HG03571 (cell line): Measurements from ENCODE around the gene GID8.
"Not testable (repeated sequence)": the region's sequence is repeated elsewhere in the genome, so short reads cannot be mapped to it uniquely, and the experiment has no call there.

Experiments used
- ATAC-seq: cut with Tn5 transposase; IDR thresholded peaks from one replicate; pipeline ENCODE4 v1.9.1; 2021; ENCODE audit not compliant: unreplicated experiment

Gene GID8

GRCh38 chr20:62921119-62921687 is 16.7 kb upstream of the GID8 start:
- no peak for ATAC-seq

- no peak for ATAC-seq
Measured at GRCh38 chr20:62922451-62922921, 15.5 kb upstream of the GID8 start.

- ATAC-seq = not testable (repeated sequence)
Measured at GRCh38 chr20:62923059-62923668, 14.8 kb upstream of the GID8 start.

- no peak for ATAC-seq
Measured at GRCh38 chr20:62923669-62924441, 14.1 kb upstream of the GID8 start.

DNA sequence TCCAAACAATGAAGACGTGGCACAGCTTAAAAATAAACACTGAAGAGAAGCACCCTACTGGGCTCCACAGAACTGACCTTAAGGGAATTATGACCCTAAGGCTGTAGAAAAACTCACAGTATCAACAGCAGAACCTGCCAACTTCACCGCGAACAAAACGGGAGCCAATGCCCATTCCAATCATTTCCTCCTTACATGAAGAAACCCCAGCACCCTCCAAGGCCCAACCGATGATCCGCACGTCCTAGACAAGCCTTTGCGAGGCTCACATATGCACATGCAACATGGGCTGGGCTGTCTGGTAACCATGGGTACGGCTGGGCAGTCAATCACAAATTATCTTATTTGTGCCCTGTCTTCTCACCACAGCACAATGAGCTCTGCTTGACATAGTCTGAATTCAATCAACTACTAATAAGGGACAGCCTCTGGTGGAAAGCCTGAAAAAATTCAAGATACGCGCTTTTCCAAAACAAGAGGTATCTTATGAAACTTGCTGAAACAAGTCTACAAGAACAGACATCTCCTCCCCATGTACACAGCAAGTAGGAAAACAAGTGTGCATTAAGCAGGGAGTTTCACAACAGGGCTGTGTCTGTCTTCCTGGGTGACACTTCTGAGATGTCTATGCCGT is 13.4 kb upstream of the GID8 start:
- no peak for ATAC-seq

DNA sequence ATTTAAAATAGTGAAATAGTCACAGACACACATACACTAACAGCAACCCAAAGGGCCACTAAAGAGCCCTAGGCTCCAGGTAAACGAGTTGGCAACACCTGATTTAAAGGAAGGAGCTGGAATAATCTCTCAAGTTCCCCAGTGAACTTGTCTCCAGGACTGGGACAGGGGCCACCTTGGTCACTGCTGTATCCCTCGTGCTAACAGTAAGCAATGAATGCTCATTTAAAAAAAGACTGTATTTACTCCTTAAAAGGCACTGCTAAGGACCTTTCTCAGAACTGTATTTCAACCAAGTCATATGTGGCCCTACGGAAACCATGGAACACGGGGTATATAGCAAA is 12.9 kb upstream of the GID8 start:
- ATAC-seq = no peak

DNA sequence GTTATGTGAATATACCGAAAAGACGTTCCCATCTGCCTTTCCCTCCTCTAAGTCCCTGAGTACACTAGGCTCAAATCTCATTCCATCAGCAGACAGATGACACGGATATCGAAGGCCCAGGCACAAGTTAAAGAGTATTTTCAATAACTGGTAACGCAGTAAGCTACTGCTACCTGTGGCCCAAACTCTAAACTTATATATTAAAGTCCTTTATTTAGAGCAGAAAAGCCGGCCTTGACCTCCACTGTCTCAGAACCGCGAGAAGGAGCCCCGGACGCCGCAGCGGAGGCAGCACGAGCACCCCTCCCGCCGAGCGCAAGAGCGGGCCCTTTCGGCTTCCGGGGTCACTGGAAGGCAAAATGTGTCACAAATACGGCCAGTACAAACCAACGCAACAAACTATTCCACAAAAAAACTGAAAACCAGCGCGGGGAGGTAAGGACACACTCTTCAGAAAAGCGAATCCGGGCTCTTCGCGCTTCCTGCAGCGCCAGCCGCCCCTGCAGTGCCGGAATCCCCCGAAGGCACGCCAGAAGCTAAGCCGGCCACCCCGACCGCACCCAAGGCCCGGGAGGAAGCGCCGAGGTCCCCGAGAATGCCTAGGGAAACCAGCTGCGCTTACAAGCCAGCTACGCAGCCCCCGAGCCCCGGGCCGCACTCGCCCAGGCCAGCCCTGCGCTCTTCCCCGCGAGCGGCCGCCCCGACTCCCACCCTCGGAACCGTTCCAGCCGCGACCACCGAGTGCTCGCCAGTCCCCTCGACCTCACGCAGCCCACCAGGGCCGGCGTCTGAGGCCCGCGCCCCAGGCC is 12.3 kb upstream of the GID8 start:
- peak; percentile 11 for ATAC-seq

DNA sequence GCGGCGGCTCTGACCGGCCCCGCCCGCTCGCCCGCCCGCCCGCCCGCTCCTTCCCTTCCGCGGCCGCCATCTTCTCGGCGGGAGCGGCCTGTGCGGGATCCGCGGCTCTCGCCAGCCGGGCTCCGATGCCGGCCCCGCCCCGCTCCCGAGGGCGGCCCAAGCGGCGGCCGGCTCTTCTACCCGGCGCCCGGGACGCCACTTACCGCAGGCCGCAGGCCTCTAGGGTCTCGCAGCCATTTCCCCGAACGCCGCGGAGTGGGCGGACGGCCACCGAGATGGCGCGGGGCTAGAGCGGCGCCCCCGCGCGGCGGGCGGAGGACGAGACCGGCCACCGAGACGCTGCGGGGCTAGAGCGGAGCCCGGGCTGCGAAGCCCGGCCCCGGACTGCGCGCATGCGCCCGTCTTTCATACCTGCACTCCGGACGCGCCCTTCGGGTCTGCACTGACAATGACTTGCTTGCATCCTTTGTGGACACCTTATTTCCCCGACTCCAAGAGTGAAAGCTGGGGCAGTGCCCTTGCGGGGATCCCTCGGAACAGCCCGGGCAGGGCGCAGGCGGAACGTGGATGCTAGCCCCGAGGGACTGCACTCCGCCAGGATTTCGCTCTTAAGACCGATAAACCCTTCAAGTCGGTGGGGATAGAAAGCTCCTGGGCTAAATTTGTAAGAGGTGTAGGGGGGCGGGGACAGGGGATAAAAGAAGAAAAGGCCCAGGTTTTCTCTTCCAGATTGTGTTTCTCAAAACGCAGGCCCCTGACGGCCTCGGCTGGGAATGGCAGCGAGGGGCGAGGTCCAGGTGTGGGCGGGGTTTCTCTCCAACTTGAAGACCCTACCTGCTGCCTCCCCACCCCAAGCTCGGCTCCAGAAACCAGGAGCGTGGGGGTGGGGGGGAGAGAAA is 11.5 kb upstream of the GID8 start, which contains the start of gene DIDO1:
TSS of gene DIDO1 (minus strand) at position 277 of the 899 bp plus-strand sequence.
- peak; percentile 68 for ATAC-seq

- ATAC-seq = no peak
Measured at GRCh38 chr20:62927128-62927705, 10.7 kb upstream of the GID8 start.

DNA sequence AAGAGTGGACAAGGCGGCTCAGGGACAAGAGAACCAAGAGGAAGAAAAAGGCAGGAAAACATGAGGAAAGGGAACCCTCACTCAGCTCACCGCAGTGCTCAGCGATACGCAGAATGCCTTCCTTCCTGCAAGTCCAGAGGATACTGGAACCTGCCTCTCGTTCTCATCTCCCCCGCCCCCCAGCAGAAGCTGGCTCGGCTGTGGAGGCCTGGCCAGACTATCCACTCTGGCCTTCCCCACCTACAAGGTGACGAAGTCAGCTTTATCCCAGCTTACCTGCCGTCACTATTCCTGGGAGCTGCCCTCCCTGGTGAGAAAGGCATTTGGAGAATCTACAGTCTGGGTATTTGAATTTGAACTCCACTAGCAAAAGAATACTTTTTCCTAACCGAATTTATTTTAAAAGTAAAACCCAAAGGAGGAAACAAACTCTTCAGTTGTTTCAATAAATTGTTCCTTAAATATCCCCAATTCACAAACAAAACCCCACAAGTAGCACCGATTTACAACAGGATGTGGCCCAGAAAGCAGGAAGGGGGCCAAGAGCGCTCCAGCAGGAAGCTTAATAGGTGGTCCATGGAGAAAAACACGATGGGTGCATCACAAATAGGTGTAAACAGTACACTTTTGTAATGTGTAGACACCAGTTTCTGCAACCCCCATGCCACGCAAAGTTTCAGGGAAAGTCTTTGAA is 9.6 kb upstream of the GID8 start:
- no peak for ATAC-seq

GRCh38 chr20:62929051-62929538 is 8.9 kb upstream of the GID8 start:
- no peak for ATAC-seq

DNA sequence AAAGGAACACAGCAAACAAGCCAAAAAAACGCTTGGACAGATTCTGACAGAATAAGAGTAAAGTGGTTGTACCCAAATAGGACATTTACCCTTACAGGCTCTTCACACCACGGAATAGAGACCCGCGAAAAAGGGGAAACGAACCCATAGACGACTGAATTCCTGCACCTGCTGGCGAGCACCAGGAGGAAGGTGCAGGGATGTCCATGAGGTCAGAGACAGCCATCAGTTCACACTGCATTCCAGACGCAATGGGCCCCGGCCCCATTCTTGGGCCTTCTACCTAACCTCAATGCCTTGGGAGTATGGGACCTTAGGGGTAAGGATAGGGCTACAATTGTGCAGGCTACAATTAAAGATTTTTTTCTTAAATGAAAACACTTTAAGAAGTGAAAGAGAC is 6.5 kb upstream of the GID8 start:
- ATAC-seq = no peak

DNA sequence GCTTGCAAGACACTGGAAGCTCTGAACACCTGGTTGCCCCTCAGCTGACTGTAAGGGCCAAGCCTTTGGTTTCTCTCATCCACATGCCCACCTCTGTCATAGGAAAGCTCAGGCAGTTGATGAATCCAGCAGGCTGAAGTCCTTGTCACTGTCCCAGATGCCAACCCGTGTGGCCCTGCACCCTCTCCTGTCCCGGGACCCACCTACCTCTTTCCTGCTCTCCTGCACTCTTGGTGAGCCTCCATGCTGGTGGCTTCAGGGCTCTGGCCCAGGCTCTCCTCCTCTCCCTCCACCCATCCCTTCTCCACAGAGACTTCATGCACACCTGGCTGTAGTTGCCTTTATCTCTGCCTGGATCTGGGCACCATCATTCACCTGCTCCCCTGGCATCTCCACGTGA is 4.0 kb upstream of the GID8 start:
- ATAC-seq = no peak

GRCh38 chr20:62935204-62935967 is 2.6 kb upstream of the GID8 start:
- ATAC-seq = no peak

DNA sequence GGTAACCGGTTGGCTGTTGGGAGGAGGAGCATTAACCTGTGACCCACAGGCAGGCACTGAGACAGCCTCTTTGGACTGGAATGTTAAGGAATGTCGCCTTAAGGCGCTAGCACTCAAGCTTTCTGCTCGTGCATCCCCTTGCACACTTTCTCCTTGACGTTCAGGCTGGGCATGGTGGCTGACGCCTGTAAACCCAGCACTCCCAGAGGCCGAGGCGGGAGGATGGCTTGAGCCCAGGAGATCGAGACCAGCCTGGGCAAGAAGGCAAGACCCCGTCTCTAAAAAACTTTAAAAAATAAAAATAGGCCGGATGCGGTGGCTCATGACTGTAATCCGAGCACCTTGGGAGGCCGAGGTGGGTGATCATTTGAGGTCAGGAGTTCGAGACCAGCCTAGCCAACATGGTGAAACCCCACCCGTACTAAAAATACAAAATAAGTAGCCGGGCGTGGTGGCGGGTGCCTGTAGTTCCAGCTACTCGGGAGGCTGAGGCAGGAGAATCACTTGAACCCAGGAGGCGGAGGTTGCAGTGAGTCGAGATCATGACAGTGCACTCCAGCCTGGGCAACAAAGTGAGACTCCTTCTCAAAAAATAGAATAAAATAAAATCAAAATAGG is 1.9 kb upstream of the GID8 start:
- ATAC-seq = no peak

DNA sequence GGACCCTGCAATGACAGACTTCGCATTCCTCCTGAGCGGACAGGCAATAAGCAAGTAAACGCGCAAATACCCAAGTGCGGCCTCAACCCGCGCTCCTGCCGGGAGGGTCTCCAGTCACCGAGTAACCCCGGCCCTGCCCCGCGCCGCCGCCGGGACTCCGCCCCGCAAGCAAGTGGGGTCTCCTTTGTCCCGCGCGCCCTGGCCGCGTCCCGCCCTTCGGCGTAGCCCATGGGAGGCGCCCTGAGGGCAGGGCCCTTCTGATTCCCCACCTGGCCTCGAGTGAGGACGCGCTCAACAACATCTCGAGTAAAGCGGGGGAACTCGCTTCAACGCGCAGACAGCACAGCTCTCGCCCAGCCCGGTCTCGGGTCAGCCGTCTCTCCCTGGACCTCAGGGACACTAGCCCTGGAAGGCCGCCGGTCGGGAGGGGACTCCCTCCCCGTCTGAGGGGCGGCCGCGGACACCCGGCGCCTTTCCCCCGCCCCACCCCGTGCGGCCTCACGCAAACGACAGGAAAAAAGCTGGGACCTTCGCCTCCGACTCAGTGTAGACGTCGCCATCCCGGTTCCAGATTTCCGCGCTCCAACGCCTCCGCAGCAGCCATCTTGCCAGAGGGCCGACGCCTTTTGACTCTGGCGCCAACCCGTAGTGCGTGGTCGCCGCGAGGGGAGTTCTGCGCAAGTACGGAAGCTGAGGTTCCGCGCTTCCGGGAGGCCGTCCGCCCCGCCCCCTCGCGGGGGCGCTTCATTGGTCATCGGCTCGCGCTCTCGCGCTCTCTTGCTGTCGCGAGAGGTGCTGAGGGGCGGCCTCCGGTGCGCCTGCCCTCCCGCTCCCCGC is 461 bp upstream of the GID8 start:
- peak; percentile 81 for ATAC-seq

DNA sequence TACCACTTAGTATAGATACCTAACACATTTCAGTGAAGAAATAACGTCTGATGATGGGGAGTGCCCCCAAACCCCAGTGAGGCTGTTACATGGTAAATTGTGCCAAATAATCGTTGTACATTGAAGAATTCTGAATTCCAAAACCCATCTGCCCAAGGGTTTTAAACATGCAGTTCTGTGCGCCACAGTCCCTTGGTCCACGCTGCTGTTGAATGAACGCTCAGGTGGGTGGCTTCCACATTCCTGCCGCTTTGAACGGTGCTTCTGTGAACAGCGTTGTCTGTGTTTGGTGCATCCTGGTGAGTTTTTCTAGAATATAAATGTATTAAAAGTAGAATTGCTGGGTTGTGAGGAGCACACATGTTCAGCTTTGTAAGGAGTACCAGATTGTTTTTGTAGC is 2.9 kb downstream of the GID8 start:
- ATAC-seq = no peak
